KOPT-K1 (cell line): ENCODE measurements around the gene PARVG.

Experiments
- H3K27ac ChIP-seq: fragments of 200-600 bp; sonication (generic); 2 replicates; pipeline ENCODE4 v1.5.1; 2016; ENCODE audit warnings: antibody characterized with exemption, mild to moderate bottlenecking, low read depth, low read length; ENCODE audit not compliant: poor library complexity, severe bottlenecking
- H3K36me3 ChIP-seq: fragments of 200-600 bp; sonication (generic); 2 replicates; pipeline ENCODE4 v1.5.1; 2017; ENCODE audit warnings: antibody characterized with exemption, mild to moderate bottlenecking, low read length, moderate library complexity; ENCODE audit not compliant: insufficient read depth
- H3K9me3 ChIP-seq: fragments of 200-600 bp; sonication (generic); 2 replicates; pipeline ENCODE4 v1.5.1; 2017; ENCODE audit warnings: antibody characterized with exemption, low read length, mild to moderate bottlenecking; ENCODE audit not compliant: insufficient read depth, poor library complexity, severe bottlenecking

The PARVG gene

DNA sequence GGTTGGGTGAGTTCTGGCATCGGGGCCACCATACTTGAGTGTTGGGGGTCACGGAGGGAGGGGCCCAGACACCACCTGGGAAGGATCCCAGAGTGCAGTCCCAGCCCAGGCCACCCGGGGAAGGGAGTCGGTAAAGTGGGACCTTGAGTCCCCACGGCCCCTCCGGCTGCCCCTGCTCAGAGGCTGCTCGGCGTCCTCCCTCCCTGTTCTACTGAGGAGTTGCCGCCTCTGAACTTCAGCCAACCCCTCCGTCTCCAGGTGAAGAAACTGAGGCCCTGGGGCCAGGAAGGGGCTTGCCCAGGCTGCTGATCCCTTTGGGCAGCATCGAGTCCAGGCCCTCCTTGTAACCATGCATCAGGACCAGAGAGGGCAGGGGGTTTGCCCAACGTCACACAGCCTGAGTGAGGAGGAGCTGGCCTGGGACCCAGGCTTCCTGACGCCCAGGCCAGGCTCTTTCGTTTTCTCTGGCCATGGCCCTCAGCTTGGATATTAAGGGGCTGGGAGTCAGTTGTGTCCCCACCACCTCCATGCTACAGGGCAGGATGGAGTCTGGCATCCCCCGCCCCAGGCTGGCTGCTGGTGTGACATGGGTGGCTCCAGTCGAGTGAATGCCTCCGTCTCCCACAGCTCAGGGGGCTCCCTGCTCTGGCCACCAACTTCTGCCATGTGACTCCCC lies 1.3 kb downstream of the PARVG start:
- Histone ChIP-seq H3K36me3 (peaks cover 32% of the 10 kb centered on the region), H3K27ac (peak overlapping the region; percentile 84), H3K9me3 (no peaks in the 10 kb centered on the region)

DNA sequence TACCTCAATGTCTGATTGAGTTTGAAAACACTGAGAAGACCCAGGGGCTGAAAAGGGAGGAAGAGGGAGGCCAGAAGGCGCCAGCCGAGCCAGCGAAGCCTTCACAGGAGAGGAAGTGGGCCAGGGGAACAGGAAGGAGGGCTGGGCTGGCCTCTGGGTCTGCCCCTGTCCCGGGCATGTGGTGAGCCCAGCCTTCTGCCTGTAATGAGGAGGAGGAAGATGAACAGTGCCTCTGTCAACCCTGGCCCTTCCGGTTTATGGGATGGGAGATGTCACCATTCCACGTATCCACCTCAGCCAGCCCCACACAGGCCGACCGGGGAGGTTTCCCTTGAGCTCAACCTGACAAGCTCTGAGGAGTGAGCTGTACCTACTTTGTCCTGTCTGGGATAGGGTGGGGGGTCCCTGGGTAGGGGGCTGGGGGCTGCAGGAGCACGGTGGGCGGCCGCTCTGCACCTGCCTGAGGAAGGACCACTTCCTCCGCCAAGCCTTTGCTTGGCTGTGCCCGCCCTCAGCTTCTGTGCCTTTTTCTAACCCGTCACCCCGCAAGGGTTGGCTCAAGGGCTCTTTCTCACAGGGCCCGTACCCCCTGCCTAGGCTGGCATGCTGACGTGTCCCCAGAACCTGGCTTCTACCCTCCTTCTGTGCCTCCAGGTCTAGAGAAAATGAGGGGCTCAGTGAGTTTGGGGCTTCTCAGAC lies 2.0 kb downstream of the PARVG start:
- peak overlapping the region; percentile 84 for H3K27ac ChIP-seq
- H3K36me3 ChIP-seq: peaks cover 32% of the 10 kb centered on the region
- H3K9me3 ChIP-seq: no peaks in the 10 kb centered on the region

- no peaks in the 10 kb centered on the region for H3K9me3 ChIP-seq
- peaks cover 32% of the 10 kb centered on the region for H3K36me3 ChIP-seq
- peak overlapping the region; percentile 84 for H3K27ac ChIP-seq
Observed at GRCh38 chr22:44183287-44183588, 2.5 kb downstream of the PARVG start.

- H3K36me3 ChIP-seq: peaks cover 32% of the 10 kb centered on the region
- H3K9me3 ChIP-seq: no peaks in the 10 kb centered on the region
- H3K27ac ChIP-seq: no peak overlapping the region
Observed at GRCh38 chr22:44184006-44184405, 3.3 kb downstream of the PARVG start.

- Histone ChIP-seq H3K27ac (no peak overlapping the region), H3K36me3 (peaks cover 32% of the 10 kb centered on the region), H3K9me3 (no peaks in the 10 kb centered on the region)
Observed at GRCh38 chr22:44185237-44186120, 4.8 kb downstream of the PARVG start.

GRCh38 chr22:44186121-44186510 lies 5.4 kb downstream of the PARVG start:
- Histone ChIP-seq H3K9me3 (no peaks in the 10 kb centered on the region), H3K36me3 (peaks cover 32% of the 10 kb centered on the region), H3K27ac (no peak overlapping the region)

- no peak overlapping the region for H3K27ac ChIP-seq
Observed at GRCh38 chr22:44186737-44187136, 6.0 kb downstream of the PARVG start.

DNA sequence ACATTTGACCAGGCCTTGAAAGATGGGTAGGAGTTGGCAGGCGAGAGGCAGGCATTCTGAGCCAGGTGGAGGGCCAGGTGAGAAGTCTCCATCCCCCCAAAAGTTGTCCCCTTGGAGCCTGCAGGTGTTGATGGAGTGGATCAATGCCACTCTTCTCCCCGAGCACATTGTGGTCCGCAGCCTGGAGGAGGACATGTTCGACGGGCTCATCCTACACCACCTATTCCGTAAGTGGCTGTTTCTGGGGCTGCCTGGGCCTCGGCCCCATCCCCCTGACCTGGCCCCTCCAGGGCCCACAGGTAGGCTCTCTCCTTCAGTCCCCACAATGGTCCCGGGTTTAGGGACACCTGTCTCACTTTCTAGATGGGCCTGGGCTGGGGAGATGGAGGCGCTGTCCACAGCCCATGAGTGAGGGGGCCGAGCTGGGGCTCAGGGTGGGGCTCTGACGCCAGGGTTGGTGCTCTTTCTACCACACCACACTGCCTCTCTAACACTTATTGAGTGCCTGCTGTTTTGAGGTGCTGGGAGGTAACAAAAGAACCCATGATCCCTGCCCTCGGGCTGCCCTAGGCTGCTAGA lies 7.0 kb downstream of the PARVG start:
- H3K27ac ChIP-seq: no peak overlapping the region
- no peaks in the 10 kb centered on the region for H3K9me3 ChIP-seq
- H3K36me3 ChIP-seq: peaks cover 32% of the 10 kb centered on the region

More at GRCh38 chr22:44186737-44187136, 6.0 kb downstream of the PARVG start:
- Histone ChIP-seq H3K9me3 (no peaks in the 10 kb centered on the region), H3K36me3 (peaks cover 32% of the 10 kb centered on the region)

DNA sequence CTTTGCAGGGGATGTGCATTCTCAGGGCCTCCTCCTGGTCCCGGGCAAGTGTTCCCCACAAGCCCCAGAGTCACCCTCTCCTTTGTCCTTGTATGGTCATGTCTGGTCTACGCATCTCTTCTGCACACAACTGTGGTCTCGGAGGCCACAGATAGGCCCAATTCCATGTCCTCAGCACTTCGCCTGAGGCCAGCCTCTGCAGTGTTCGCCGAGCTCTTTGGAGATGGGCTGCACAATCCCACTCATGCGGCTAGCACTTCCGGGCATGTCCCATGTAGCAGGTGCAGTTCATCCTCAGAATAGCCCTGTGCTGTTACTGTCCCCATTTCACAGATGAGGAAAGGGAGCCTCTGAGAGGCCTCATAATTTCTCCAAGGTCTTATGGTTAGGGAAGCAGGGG lies 7.6 kb downstream of the PARVG start:
- Histone ChIP-seq H3K27ac (no peak overlapping the region), H3K9me3 (no peaks in the 10 kb centered on the region), H3K36me3 (peaks cover 29% of the 10 kb centered on the region)

GRCh38 chr22:44188986-44189630 lies 8.4 kb downstream of the PARVG start:
- Histone ChIP-seq H3K36me3 (peaks cover 22% of the 10 kb centered on the region), H3K27ac (no peak overlapping the region), H3K9me3 (no peaks in the 10 kb centered on the region)

- peaks cover 17% of the 10 kb centered on the region; the same call in 1 of the 2 replicates for H3K36me3 ChIP-seq
- H3K9me3 ChIP-seq: no peaks in the 10 kb centered on the region
- H3K27ac ChIP-seq: no peak overlapping the region
Observed at GRCh38 chr22:44190381-44190976, 9.8 kb downstream of the PARVG start.

DNA sequence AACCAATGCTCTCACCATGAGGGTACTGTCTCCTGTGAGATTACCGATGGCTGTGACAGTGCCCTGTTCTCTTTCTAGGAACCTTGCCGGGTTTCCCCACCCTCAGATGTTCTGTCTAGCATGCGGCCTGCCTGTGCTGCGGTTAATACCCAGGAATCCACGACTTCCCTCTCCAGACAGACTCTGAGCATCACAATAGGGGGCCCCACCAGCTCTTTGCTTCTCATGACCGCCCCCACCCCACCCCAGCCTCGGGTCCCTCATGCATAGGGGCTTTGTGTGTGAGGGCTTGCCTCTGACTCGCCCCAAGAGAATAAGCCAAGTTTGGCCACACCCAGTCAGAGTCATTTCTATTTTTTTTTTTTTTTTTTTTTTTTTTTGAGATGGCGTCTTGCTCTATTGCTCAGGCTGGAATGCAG lies 10.3 kb downstream of the PARVG start:
- H3K36me3 ChIP-seq: peaks cover 11% of the 10 kb centered on the region; the same call in 1 of the 2 replicates
- no peak overlapping the region for H3K27ac ChIP-seq
- no peaks in the 10 kb centered on the region for H3K9me3 ChIP-seq

GRCh38 chr22:44192098-44192815 lies 11.5 kb downstream of the PARVG start:
- peaks cover 6% of the 10 kb centered on the region; the same call in 1 of the 2 replicates for H3K36me3 ChIP-seq
- H3K27ac ChIP-seq: no peak overlapping the region
- no peaks in the 10 kb centered on the region for H3K9me3 ChIP-seq
